Activated T-helper 1 cell treated with Interleukin-2 at 50 U/mL for 16 hours (primary cell): ENCODE data around the gene CYP4B1.
"Not testable (repeated sequence)": the region's sequence is repeated elsewhere in the genome, so short reads cannot be mapped to it uniquely, and the experiment has no call there.

Experiments
- DNase-seq: peaks from one replicate; pipeline ENCODE4 v3.0.0-alpha.2; 2020; ENCODE audit warnings: low read depth

The CYP4B1 gene

DNA sequence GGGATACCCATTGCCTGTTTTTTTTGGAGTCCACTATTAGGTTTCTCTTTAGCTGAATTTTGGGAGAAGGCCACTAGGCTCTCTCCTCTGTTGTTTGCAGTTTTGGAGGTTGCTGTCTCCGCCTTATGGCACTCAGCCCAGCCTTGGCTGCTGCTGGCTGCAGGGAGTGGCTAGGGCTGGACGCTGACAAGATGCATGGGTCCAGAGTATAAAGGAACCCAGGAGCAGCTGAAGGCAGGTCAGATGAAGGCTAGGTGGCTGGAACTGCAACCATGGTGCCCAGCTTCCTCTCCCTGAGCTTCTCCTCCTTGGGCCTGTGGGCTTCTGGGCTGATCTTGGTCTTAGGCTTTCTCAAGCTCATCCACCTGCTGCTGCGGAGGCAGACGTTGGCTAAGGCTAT lies at the start of gene CYP4B1:
CYP4B1 (plus strand) TSS at position 237 of the 400 bp plus-strand sequence; CDS start at position 273, 36 bp downstream.
- no peak for DNase-seq

DNA sequence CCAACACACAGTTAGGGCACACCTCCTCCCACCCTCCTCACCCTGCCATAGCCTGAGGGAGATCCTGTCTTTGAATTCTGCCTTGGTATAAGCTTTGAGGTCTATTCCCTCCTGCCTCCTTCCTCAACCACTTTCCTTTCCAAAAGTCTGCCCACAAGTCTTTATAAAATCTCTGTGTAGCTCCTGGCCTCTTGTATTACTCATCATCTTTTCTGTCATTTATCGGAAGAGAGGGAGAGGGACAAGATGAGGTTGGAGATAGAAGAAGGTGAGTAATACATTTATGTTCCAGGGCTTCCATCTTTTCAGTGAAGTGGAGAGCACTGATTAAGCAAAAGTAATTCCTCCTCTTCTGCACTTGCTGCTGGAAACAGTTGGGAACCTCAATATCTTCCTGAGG lies 49.4 kb upstream of the CYP4B1 start:
- no peak for DNase-seq

DNA sequence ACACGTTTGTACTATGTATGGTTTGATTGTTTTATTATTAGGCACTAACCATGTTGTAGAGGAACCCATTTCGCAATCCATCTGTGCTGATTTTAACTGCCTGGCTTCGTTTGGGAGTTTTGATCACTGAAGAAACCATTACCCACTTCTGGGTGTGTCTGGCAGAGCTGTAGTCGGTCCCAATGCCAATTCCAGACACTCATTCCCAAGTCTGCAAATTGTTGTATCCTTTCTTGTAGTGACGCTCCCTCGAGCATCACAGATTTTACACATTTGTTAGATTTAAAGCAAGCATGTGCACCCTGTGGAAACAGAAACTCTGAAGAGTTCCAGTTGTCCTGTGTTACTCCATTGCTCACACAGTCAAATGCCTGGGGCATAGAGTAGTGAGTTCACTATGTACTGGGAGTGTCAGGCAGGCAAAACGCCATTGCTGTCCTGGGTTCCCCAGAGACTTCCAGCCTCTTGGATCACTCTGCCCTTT lies 48.9 kb upstream of the CYP4B1 start:
- DNase-seq, result no peak

DNA sequence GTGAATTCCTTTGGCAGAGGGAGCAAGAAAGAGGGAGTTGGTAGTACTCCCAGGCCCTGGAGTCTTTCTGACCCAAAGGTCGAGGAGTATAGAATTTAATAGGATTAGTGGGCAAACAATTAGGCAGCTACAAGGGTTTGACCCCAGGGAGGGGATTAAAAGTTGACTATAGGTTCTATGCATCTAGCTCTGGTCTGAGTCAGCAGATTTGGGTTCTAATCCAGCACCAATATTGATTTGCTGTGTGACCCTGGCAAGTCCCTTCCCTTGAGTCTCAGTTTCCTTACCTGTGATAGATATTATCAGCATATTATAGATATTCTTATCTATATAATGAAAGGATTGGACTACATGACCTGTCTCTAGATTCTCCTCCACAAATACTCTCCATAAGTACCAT lies 44.9 kb upstream of the CYP4B1 start:
- DNase-seq, result no peak

DNA sequence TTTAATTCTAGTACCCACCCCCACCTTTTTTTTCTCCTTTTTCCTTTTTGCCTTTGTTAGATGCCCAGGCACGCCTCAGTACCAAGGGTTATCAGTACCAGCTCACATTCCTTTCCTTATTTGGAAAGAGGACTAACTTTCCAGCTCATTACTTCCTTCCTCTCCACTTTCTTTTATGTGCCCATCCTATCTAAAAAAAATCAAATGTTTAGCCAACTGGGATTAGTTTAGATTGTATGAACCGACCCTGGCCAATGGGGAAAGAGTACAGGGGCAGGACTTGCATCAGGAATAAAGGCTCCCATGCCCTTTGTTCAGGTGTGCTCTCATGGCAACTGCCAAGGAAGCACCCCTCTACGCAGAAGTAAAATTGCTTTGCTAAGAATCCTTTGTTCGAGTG lies 44.1 kb upstream of the CYP4B1 start:
- not testable (repeated sequence) for DNase-seq

DNA sequence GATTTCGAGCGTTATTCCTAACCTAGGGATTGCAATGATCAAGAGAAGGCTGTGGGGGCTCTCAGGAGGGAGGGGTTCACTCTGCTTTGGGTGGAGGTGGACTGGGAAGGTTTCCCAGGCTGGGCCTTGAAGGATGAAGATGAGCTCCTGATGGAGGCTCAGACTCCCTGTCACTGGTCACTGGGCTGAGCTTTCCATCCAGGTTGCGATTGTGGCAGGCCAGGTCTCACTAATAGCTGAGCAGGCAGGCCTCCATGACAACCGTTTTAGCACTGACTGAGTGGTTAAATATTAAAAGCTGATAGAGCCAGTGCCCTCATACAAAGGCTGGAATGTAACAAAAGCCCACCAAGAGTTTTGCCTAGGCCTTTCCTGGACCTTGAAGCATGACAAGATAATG lies 43.7 kb upstream of the CYP4B1 start:
- DNase-seq, result no peak

DNA sequence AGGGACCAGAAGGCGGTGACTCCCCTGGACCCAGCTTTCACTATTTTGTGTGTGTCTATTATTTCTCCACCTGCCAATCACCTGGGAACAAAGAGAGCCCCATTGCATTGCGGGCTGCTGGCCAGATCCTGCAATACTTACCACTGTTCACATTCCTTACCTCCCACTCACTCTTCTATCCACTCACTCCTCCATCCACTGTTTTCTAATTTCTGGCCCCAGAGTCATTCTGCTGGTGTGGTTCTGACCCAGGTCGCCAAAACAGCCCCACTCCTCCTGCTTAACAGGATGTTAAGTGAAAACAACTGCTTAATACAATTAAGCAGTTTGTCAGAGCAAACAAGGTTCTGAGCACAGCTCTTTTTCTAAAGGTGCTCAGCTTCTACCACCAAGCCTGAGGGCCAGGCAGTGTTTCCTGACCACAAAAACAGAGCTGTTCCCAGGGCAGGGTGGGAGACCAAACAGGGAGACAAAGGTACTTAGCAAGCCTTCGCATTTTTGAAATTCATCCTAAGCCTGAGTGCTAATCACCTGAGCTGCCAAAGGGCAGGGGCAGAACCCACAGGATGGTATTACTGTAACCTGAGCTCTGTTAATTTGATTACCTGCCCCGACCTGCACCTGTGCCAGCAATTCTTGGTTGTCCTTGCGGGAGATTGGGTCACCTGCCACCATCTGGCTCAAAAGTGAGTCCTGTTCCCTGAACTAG lies 41.4 kb upstream of the CYP4B1 start:
- DNase-seq, result no peak

DNA sequence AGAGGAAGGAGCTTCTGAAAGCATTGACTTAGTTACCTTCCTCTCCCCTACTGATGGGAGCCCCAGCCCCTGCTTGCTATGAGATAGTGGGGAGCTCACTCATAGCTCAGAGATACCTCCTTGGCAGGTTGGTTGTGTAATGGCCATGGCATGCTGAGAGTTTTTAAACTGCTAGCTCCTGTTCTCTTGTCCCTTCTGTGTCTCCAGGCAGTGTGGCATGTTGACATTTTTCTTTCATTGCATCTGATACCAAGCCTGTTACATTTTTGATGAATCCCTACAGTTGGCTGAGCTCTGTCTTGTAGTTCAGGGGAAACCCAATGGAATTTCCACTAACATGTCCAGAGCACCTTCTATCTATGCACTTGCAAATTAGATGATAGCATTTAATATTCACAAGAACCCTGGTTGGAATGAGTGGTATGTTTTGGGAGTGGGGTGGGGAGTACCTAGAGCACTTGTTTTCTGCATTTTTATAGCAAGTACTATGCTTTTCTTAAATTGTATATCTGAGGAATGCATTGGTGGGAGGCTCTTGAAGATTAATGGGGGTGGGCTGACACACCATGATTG lies 40.8 kb upstream of the CYP4B1 start:
- no peak for DNase-seq

DNA sequence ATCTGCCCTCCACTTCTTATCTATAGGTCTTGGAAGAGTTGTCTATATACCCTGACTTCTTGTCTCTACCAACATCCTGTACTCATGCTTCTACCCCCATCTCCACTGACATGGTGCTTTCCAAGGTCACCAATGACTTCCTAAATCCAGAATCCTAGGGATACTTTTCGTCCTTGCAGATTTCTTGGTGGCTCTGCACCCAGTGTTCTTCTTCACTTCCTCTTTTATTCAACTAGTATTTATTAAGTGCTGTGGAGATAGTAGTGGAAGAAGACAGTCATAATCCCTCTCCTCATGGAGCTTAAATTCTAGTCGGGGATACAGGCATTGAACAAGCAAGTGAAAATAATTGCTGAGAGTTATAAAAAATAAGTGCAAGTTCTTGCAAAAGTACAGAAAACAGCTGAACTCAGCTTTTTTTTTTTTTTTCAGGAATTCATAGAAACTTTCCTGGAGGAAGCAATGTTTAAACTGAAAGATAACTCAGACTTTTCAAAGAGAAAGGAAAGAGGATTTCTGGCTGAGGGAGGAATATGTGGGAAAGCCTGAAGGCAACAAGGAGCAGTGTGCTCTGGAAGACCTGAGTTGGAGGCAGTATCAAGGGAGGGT lies 38.2 kb upstream of the CYP4B1 start:
- no peak for DNase-seq

DNA sequence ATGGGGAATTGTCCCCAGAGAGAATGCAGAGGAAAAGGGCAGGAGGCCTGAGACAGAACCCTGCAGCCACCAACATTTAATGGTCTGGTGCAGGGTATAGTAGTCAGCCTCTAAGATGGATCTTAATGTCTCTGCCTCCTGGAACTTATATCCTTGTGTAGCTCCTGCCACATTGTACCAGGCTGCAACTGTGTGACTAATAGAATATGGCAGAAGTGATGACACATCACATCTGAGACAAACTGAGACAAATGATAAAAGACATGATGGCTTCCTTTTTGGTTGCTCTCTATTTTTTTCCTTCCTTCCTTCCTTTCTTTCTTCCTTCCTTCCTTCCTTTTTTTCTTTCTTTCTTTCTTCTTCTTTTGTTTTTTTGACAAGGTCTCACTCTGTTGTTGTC lies 37.1 kb upstream of the CYP4B1 start:
- no peak for DNase-seq

DNA sequence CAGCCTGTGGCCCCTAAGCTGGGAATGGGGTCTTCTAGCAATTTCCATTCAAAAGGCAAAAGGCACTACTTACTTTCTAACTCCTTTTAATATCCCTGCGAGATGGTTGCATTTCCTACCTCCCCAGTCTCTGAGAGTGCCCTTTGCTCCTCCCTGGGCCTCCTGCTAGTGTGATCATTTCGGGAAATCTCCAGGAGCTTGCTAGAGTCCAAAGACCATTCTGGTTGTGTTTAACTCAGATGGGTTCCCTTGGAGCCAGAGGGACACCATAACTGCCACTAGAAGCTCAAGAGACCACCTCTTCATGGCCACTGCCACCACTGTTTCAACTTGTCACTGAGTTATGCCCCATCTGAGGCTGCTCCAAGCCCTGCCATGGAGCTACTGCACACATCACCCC lies 34.4 kb upstream of the CYP4B1 start:
- DNase-seq, result no peak

DNA sequence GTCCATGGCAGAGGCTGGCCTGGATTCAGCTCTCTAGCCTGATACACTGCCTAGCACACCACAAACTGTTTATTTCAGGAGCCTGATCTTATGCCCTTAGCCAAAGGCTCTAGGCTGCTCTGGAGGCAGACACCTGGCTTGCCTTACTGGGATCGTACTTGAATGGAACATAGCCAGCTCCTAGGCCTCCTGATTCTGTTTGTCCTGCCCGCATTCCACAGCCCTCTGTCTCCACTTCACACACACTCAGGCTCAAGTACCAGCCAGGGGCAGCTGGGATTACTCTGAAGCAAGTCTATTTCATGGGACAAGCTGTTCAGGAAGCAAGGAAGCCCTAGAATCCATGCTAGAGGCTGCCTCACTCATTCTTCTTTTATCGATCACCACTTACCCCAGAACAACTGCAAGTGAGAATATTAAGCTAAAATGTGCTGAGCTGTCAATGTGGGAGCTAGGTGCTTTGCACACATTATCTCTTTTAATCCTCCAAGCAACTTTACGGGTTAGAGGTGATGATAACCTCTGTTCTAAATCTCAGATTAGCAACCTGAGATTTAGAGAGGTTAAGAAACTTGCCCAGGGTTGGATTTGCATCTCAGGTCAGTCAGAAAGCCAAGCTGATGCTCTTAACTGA lies 31.1 kb upstream of the CYP4B1 start:
- DNase-seq, result no peak

DNA sequence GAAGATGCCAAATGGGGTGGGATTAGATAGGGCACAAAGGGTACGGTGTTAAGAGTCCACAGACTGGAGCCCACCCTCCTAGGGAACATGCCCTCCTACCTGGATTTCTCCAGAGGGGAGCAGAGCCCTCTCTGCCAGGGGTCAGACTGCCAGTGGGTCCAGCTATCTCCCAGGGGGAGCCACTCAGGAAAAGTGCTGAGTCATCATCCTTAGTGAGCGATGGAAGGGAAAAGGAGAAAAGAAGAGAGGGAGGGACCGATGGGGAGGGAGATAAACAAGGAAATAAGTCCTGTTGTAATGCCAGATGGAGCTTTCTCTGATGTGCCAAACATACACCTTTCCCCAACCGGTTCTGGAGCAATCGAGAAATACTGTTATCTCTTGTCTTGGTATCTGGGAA lies 30.4 kb upstream of the CYP4B1 start:
- DNase-seq, result no peak

DNA sequence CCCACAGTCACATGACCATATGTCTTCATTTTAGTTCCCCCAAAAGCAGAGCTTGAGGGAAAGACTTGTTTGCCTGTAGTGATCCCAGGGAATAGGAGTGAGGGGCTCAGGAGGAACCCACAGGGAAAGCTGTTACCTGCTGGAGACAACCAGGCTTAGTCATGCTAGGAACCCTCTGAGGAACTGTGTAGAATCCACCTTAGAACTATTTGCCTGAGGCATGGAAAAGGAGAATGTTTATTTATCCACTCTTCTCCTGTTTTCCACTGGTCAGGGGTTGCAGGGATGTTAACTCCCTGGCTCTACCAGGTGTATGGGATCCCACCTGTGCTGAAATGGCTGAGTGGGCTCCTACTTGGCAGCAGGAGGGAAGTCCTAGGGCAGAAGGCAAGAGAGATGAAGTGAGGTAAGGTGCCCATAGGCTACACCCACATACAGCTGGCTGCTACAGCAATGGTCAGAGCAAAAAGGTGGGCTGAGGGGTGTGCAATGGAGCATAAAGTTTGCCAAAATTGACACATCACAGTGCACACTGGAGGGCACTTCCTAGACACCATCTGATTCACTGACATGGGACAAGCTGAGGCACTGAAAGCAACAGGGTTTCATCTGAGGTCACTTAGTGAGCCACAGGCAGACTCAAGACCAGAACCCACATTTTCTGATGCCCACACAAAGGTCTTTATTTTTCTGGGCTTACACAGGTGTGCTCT lies 29.7 kb upstream of the CYP4B1 start:
- DNase-seq, result no peak

DNA sequence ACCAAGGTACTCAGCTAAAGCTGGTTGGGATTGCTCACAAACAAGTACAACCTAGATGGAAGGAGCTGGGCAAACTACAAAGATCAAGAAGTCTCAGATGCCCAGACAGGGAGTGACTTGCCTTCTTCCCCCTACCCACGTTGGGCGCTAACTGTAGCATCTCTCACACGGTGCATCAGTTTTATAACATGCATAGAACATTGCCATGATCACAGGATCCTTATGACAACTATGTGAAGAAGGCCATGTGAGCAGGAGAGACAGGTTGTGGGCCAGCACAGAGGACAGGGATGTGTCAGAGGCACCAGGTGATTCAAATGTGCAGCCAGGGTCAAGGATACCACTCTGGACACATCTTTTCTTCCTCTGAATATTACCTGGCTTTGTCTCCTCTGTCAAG lies 28.3 kb upstream of the CYP4B1 start:
- no peak for DNase-seq

DNA sequence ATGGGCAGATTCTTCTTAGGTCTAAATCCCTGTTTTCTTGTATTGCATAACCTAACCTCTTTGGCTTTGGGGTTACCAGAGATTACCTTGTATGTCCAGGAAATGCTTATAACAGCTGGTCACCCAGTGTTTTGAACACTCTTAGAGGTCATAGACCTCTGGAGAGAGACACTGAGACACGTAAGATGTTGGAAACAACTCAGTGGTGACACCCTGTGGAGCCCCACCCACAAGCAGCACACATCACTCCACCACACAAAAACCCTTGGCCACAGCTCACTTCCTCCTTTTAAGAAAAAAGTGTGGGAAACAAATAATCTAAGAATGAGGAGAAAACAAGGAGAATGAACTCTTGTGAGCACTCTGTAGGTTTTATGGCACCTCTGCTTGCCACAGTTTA lies 26.3 kb upstream of the CYP4B1 start:
- no peak for DNase-seq

DNA sequence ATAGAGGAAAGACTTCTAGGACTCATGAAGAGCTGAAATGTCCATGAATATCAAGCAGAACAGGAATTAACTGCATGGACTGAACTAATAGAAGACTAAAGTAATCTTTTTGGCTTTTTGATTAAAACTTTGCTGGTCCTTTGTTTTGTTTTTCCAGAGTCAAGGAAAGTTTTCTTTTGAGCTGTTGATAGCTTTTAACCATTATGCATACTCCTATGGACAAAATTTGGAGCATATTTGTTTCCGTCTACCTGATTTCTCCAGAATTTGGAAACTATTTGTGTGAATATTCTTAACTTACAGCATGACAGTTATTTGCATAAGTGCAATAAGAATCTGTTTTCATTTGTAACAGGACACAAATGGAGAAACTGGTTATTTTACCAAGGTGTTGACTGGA lies 24.5 kb upstream of the CYP4B1 start:
- no peak for DNase-seq

DNA sequence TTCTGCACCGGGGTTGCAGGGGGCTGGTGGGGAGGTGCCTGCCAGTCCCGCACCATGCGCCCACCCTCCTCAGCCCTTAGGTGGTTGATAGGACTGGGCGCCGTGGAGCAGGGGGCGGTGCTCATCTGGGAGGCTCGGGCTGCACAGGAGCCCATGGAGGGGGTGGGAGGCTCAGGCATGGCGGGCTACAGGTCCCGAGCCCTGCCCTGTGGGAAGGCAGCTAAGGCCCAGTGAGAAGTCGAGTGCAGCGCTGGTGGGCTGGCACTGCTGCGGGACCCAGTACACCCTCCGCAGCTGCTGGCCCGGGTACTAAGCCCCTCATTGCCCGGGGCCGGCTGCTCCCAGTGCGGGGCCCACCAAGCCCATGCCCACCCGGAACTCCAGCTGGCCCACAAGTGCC lies 20.4 kb upstream of the CYP4B1 start:
- not testable (repeated sequence) for DNase-seq

DNA sequence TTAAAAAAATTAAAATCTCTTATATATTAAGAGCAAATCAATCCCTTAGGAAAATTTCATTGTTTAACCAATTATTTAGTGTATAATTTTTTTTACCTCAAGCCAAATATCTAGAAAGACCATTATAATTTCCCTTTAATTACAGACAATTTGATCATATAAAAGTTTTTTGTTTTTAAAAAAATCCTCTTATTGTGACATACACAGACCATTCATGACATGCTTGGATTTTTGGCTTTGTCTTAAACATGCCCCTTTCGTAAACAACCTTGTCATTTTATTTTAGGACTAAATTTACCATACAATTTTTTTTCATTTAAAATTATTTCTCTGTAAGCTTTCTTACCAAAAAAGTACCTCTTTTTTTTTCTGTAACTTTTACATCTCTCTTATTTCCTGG lies 14.2 kb upstream of the CYP4B1 start:
- DNase-seq, result no peak

DNA sequence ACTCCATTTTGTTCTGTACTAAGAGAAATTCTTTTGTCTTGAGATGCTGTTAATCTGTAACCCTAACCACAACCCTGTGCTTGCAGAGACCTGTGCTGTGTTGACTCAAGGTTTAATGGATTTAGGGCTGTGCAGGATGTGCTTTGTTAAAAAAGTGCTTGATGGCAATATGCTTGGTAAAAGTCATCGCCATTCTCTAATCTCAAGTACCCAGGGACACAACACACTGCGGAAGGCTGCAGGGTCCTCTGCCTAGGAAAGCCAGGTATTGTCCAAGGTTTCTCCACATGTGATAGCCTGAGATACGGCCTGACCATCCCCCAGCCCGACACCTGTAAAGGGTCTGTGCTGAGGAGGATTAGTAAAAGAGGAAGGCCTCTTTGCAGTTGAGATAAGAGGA lies 10.2 kb upstream of the CYP4B1 start:
- not testable (repeated sequence) for DNase-seq

DNA sequence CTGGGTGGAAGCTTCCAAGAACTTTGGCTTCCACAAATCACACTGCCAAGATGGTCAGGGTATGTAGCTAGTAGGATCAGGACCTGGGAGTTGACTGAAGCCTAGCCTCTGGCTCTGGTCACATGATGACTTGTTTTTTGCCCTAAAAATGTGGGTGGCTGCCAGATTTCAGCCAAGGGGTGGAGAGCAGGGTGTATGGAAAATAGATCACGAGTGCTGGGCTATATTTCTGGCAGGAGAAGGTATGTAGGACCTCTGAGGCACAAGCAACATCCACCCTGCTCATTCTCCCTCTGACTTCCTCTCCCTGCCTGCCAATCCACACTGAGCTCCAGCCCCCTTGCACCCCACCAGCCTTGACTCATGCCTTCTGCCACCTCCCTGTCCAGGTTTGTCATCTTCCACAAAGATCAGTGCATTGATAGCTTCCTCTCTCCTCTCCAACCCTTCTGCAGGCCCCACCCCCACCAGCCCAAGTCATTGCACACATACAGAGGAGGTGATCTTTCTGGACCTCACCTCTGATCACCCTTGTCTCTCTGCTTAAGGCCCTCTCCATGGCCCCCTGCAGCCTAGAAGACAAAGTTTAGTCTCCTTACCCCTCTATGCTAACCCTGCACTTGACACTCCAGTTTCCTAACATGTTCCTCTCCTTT lies 8.3 kb upstream of the CYP4B1 start:
- no peak for DNase-seq

DNA sequence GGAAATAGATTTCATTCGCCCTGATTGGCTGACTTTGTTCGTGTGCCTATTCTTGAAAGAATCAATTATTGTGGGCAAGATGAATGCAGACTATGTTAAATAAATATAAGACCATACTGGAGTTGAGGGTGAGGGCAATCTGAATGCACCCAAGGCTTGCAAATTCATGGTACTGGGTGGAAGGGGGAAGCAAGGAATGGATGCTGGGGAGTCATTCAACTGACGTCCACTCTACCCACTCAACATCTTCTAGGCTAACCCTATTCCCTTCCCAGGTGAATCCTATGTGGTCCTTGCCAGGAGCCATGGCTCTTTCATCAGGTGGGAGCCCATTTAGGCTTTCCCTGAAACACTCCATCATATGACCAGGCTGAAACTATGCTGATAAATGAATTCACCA lies 5.7 kb upstream of the CYP4B1 start:
- no peak for DNase-seq
